ENCODE data around the gene SNU13.

- no peak for TF ChIP-seq CTCF (IDR thresholded peaks at IDR 0.05)
- TF ChIP-seq POLR2A (IDR thresholded peaks at IDR 0.05), result no peak
- no peak for TF ChIP-seq POLR2AphosphoS5 (IDR thresholded peaks at IDR 0.05)
Measured at GRCh38 chr22:41696703-41697102, 8.0 kb upstream of the SNU13 start.

Data from prostate gland (tissue), 2 donors.